Posterior cingulate gyrus (tissue), 11 donors: ENCODE measurements around the gene OAF.

Experiments
- DNase-seq, 10 donors: peaks; one replicate each; pipeline versions ENCODE4 v3.0.0 to v3.0.0-alpha.2; 2020 to 2021; ENCODE audit warnings: mixed read lengths in 3 of 10
- intact Hi-C: fragments of 100-400 bp; cut with DNase I; formaldehyde crosslinking; loops from one replicate; pipeline ENCODE4 v1.15.1; 2023

The OAF gene

DNA sequence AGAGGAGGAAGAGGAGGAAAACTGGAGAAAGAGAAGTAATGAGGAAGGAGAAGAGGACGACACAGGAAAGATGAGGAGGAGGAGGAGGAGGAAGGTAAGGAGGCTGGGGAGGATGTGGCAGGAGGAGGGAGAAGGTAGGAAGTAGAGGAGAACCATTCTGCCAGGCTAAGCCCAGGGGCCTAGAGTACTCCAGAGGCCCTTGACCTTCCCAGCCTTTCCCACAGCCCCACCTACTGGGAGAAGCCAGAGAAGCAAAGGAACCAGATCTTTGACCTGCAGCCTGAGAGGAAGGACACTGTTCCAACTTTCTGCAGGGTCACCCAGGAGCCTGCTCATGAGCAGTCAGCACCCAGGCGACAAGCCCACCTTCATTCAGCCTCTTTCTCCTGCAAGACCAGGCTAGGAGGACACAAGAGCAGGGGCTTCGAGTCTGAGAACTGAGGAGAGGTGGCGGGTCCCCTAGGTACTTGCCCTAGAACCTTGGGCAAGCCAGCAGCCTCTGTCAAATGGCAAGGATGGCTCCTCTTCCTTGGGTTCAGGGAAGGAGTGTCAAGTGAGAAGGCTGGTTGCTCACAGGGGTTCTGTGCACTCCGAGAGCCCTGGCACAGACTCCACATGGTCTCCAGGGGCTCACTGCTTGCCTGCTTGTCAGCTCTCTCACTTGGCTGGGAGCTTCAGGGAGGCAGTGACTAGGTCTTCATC lies 27.9 kb upstream of the OAF start:
- DNase-seq, result peak in 3 of 10 donors; percentile 34 to 76 (median 55)

DNA sequence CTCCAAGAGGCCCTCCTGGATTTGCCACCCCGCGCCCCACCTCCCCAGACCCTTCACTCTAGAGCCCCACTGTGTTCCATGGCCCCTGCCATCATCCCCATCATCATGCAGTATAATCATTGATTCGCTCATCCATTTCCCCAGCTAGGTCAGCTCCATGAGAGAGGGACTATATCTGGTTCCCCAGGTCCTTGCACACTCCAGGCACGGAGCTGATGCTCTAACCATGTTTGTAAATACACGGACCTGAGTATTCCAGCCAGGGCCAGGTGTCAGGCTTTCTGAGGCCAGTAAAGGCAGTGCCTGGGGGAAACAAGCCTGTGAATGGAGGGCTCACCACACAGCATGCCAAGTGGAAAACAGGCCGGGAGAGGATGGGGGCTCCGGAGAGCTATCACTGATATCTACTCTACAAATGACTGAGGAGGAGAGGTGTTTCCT lies 27.1 kb upstream of the OAF start:
- peak in 1 of 10 donors; percentile 53 for DNase-seq

More for the DNA sequence above, 27.9 kb upstream of the OAF start:
- intact Hi-C loops, result no loop called here

DNA sequence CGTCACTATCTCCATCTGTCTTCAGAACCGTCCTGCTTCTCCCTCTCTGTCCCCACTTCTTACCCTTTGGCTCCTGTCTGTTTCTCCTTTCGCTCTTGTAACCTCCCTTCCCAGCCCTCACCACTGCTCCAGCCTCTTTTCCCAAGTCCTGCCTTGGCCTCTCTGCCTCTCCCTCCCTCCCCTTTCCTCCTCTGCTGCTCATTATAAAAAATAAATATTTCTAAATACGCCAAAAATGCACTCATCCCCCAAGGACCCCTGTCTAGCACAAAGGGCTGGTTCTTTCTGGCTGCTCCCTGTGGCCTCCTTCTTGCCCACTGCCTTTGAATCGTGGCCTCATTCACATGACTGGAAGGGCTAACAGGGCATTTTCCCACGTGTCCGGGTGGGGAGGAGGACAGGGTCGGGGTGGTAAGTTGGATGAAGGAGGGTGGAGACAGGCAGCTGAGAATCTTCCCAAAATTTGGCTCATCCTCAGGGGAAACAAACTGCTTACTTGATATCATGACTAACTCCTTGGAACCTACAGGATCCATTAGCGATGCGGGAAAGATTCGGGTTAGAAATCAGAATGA lies 26.4 kb upstream of the OAF start:
- intact Hi-C loops, result no loop called here

More for the DNA sequence above, 27.1 kb upstream of the OAF start:
- intact Hi-C loops, result no loop called here

DNA sequence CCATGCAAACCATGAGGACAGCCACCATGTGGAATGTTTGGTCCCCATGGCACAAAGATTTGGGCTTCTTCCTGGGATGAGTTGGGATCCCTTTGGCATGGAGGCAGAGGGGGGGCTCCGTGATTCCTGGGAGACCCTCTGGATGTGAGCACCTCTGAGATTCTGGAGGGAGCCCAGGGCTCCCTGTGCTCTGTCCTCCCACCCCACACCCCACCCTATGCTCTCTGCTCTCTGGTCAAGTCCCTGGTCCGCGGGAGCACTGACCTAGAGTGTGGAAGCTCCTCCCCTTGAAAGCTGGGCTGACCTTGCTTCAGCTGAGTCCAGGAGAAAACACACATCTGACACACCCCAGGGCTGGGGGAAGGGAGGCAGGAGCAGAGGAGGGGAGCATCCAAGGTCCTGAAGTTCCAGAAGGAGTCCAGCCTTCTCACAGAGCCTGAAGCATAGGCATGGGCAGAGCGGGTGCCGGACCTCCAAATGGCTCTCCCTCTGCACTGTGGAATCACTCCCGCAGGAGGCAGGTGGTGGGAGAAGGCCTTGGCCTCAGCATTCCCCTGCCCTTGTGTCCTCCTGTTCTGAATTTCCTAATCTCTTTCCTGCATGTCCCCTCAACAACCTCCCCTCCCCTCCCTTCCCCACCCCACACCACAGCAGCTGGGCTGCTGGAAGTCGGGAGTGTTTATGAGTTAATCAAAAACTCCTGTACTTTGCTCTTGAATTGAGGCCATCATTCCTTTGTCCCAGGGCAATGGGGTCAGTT lies 25.7 kb upstream of the OAF start:
- intact Hi-C loops, result no loop called here
- DNase-seq, result peak in 1 of 10 donors; percentile 59

More for the DNA sequence above, 26.4 kb upstream of the OAF start:
- DNase-seq, result peak in 1 of 10 donors; percentile 53

DNA sequence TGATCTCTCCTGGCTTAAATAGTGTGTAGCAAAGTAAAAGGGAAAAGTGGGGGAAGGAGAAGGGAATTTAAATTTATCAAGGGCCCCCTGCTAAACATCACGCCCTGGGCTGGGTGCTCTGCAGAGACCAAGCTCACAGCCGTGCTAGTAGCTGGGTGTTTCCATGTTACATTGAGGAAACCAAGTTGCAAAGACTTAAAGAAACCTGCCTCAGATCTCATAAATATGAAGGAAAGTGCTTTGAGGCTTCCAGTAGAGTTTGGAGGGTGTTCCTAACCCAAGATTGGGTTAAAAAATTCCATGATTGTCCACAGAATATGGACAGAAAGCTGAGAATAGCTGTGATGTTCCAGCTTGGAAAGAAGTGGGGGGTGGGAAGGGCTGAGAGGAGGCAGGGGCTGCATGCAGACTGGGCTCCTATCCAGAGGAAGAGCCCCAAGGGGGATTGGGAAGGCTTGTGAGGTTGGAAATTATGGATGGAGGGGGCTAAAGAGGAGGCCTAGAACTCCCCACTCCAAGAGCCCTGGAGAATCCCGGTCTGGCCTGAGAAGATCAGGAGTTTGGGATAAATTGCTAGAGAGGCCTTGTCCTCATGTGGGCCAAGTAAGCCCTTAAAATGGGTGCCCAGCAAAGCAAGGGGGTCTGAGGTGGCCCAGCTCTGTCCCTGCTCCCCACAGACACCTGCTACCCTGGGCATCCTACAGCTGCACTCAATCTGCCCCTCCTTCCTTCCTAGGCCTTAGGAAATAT lies 25.0 kb upstream of the OAF start:
- DNase-seq, result peak in 1 of 10 donors; percentile 51
- intact Hi-C loops, result no loop called here

DNA sequence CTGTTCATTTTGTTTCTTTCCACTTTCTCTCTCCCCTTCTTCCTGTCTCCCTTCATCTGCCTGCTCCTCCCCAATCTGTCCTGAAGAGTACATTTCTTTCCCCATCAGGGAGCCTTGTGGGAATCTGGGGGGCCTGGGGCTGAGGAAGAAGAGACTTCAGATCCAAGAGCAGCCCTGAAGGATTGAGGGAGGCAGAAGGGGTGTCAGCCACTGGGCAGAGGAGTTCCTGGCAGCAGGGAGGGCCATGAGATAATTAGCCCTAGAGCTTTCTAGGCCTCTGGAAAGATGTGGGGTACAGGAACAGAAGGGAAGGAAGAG lies 24.4 kb upstream of the OAF start:
- intact Hi-C loops, result no loop called here
- DNase-seq, result peak in 1 of 10 donors; percentile 59

DNA sequence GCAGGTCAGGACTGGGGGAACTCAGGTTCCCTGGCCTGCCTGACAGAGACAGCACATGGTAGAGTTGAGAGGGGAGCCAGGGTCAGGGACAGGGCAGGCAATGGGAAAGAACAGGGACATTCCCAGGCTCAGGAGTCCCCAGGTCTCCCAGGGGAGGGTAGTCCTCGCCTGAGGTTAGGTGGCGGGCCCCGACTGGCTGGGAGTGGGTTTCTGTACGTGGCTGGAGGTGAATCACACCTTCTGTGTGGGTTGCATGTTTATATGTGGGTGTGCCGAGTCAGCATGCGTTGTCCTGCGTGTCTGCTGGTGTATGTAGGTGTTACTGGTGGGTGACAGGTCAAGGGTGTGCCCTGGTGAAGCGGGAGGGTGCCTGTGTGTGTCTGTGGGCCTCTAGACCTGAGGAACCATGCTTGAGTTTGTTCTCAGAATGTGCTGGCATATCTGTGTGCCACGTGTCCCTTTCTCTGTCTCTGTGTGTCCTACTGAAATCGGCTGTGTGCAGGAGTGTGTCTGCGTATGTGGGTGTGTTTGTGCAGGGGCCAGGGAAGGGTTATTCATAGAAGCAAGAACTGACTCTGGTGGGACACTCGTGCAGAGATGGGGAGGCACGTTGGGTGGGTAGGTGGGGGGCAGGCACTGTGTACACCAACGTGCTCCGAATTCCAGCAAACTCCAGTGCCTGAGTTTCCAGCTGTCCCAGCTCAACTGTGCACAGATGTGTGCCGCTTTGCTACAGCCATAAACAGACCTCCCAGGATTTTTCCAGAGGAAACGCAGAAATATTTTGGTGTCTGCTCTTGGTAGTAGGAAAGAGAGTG lies 23.8 kb upstream of the OAF start:
- peak in 2 of 10 donors; percentile 76 to 88 for DNase-seq
- intact Hi-C loops, result no loop called here

DNA sequence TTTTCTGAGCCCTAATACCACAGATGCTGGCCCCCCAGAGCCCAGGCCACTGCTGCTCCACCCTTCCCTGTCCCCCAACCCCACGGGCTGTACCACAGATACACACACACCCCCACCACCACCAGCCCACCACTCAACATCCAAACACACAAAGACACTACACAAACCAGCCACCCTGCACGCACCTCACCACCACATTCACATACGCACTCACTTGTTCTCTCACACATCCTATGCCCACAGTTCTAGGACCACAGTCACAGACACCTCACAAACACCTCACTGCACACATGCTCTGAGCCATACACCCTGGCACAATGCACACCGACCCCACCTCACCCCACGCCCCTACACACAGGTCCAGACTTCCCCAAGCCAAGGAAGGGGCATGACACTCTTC lies 22.5 kb upstream of the OAF start:
- DNase-seq, result peak in 1 of 10 donors; percentile 45
- intact Hi-C loops, result no loop called here

DNA sequence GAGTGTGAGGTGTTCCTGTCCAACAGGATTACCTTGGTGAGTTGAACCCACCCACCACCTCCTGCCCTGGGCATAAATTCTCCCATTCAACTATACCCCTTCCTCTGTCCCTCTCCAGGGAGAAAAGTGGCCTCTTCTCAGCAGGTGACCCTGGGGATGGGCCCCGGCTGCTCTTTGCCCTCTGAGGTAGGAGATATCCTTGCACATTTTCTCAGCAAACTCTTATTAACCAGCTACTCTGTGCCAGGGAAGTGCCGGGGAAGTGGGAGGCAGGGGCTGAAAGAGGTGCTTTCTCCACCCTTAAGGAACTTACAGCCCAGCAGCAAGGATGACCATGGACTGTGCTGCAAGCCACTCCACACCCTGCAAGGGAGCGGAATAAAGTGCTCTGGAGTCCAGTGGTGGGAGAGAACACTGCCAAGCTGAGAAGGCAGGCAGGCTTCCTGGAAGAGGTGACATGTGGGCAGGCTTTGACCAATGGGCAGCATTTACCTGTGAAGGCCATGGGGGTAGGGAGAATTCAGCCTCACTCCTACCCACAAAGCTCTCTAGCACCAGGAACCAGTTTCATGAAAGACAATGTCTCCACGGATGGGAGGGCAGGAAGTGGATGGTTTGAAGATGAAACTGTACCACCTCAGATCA lies 21.9 kb upstream of the OAF start:
- DNase-seq, result peak in 1 of 10 donors; percentile 51
- intact Hi-C loops, result no loop called here

DNA sequence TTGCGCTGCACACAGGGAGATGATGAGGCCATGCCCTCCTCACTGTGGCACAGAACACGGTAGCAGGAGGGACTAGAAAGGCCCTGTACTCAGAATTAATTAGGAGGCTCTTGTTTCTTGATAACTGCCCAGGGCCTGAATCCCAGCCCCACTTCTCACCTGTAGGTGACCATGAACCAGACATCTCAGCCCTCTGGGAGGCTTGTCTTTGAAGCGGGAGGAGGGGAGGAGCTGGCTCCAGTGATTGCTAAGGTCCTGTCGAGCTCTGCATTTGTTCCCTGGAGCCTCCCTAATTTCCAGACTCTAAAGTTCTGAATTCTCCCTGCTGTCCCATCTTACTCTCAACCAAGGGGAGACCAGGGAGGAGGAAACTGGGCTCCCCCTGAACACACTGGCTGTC lies 19.8 kb upstream of the OAF start:
- intact Hi-C loops, result no loop called here
- DNase-seq, result no peak

DNA sequence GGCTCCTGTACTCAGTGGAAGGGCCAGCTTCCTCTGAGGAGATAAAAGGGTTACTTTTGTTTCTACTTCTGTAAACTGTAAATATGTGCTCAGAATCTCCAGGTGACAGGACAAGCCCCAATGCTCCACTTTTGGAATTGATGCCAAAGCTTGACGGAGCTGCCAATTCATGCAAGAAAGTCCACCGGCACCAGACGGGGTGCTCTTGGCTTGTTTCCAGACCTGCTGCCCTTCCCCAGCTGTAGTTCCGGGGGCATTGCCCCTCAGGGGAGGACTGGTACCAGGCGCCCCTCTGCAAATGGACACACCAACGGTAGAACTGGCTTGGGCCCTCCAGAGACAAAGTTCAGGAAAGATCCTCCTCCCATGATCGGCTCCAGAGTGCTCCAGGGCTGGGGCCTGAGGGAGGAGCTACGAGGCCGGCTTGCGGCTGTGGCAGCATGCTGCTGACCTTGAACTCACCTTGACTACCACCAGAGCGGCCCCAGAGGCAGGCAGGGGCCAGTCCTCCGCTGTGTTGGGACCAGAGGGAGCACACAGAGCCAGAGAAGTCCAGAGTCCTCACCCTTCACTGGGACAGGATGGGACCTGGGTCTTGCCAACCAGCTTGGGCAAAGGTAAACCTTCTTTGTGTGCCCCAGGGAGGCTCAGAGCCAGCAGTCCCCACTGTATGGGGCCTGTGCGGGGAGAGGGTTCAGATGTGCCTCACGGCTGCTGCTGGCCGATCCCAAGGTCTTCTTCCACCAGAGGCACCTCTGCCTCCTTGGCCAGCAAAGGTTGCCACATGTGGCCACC lies 17.8 kb upstream of the OAF start:
- intact Hi-C loops, result no loop called here
- DNase-seq, result peak in 3 of 10 donors; percentile 6 to 67 (median 64)

DNA sequence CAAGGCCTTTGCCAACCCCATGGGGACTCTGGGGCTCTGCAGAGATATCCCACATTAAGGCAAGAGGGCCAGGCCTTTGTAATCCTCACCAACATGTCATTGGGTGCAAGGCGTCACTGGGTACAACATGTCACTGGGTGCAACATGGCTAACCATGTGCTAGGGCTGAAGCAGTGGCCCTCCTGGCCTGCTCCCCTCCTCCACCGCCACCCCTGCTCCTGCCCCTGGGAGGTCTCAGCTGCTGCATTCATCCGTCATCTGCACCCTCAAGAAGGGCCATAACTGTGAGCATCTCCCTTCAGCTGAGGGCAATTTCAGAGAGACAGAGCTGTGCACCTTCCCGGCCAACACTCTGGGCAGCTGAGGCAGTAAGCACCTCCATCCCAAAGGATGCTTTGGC lies 16.7 kb upstream of the OAF start:
- intact Hi-C loops, result no loop called here

DNA sequence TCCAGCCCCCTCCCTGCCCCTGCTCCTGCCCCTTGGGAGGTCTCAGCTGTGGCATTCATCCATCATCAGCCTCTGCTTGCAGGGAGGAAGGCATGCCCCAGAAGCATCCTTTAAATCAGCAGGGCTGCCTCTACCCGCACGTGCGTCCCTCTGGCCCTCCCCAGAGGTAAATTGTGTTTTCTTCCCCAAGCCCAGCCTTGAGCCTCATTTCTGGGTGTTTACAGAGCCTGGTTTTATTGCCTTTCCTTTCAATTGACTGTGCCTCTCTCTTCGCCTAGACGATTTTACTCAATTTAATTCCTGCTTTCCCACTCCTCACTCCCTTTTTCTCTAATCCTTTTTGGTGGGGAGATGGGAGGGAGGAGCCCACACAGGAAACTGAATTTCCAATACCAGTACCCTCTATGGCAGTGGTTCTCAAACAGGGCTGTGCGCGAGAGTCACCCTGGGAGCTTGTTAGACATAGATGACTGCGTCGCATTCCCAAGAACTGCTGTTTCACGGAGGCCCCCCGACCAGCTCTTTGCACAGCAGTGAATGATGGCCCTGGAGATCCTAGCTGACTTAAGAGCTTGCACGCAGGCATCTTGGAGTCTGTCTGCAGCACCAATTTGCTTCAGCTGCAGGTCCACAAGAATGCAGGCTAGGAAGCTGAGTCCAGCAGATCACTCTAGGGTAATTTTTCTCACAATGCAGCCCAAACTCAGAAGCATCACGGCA lies 15.1 kb upstream of the OAF start:
- DNase-seq, result peak in 3 of 10 donors; percentile 9 to 22 (median 17)
- intact Hi-C loops, result no loop called here

More for the DNA sequence above, 16.7 kb upstream of the OAF start:
- peak in 2 of 10 donors; percentile 47 to 59 for DNase-seq

DNA sequence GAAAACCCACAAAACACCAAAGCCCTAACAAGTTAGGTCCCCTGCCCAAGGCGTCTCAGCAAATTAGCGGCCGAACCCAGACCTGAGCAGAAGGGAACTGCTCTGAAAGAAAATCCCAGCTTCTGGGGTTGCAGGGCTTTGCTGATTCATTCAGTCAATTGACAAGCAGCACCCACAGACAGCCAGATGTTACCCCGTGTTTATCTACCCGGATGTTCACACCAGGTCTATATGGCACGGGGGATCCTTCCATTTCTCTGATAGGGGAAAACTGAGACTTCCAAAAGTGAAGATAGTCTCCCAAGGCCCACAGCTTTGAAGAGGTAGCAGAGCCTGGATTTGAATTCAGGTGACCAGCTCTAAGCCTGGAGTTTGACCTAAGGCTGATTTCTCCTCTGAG lies 14.0 kb upstream of the OAF start:
- DNase-seq, result peak in 1 of 10 donors; percentile 6
- intact Hi-C loops, result no loop called here

DNA sequence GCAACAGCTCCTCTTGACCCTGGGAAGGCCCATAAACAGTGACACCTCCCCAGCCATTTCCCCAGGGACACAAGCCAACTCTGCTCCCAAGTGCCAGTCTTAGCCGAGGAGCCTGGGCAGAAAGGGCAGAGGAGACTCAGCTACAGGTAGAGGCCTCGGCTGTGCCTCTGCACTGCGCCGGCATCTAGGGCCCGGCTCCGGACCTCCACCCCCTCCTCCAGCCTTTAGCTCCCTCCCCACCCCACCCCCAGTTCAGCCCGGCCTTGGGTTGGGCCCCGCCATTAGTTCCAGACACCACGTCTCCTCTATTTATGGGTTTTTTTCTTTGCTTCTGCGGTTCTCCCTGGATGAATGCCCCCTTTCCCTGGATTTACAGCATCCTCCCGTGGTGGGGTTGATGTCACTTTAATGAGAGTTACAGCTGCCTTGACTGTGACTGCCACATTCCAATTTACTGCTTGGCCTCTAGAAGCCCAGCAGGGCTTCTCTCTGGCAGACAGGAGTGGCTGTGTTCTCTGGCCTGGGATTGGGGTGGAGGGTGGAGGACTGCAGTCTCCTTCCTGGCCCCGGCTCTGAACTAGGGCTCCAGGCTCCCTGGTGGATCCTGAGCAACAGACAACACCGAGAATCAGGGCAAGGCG lies 13.5 kb upstream of the OAF start:
- peak in 1 of 10 donors; percentile 84 for DNase-seq
- intact Hi-C loops, result no loop called here

DNA sequence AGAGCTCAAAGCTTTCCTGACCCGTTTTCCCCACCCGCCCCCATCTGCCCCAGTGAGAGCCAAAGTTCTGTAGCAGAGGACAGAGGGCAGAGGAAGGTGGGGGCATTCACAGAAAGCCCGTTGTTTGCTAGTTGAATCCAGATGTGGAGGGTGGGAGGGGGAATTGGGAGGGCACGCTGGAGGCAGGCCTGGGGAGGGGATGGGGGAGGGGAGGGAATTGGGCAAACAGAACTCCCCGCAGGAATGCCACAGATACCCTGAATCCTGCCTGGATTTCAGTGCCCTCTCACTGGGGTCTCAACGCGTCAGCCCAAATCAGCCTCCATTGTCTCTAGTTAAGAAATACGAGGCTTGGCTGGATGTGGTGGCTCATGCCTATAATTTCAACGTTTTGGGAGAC lies 12.9 kb upstream of the OAF start:
- DNase-seq, result peak in 2 of 10 donors; percentile 63 to 81
- intact Hi-C loops, result no loop called here

DNA sequence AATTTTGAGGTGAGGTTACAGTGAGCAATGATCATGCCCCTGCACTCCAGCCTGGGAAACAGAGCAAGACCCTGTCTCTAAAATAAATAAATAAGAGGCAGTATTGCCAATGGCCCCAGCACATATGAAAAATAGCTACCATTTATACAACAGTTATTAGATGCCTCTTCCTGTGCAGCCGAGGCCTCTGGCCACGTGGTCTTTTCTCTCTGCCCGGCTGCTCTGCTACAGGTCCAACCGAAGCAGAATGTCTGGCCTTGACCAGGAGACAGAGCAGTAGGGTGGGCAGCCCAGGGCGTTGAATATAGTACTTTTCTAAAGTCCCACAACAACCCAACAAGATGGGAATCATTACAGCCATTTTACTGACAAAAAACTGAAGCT lies 12.4 kb upstream of the OAF start:
- intact Hi-C loops, result no loop called here
- DNase-seq, result peak in 1 of 10 donors; percentile 64
